Measurements from ENCODE around the gene EN2. TPM values are rescaled to one million over a fixed set of nuclear protein-coding genes. Genes with fewer than 3 reads are reported as not detected.

Gene EN2
- total RNA-seq, 1 experiment from 2014 or later = 1.5 TPM

- Histone ChIP-seq H3K4me3 (ENCODE audit: low read depth in 2 of 2, low read length in 2 of 2) (no peak overlapping the region), H3K27ac (ENCODE audit: low read length) (no peak overlapping the region), H3K4me1 (ENCODE audit: control insufficient read depth, insufficient read depth, low read length) (no peaks in the 10 kb centered on the region), H3K9me3 (ENCODE audit: control insufficient read depth, insufficient read depth, low read depth, low read length) (no peaks in the 10 kb centered on the region), H3K36me3 (ENCODE audit: control insufficient read depth, insufficient read depth, low read length) (no peaks in the 10 kb centered on the region), H3K27me3 (ENCODE audit: control insufficient read depth, insufficient read depth, low read length) (peaks cover 2% of the 10 kb centered on the region; the same call in 1 of the 2 replicates)
- ChIA-PET CTCF (no interaction called here), POLR2A (no interaction called here)
- DNase-seq (ENCODE audit: low read depth, low spot score) = no peak
- intact Hi-C loops (cut with micrococcal nuclease; ENCODE audit: unreplicated experiment) (no loop called here), in situ Hi-C loops (cut with HindIII; ENCODE audit: low pct_unique_long_range_greater_than_20kb, low sequenced_read_pairs) (no loop called here)
- no TSS peak for BruUV-seq (replicated peaks)
- ATAC-seq = no peak
- TF ChIP-seq, protein P1, sequence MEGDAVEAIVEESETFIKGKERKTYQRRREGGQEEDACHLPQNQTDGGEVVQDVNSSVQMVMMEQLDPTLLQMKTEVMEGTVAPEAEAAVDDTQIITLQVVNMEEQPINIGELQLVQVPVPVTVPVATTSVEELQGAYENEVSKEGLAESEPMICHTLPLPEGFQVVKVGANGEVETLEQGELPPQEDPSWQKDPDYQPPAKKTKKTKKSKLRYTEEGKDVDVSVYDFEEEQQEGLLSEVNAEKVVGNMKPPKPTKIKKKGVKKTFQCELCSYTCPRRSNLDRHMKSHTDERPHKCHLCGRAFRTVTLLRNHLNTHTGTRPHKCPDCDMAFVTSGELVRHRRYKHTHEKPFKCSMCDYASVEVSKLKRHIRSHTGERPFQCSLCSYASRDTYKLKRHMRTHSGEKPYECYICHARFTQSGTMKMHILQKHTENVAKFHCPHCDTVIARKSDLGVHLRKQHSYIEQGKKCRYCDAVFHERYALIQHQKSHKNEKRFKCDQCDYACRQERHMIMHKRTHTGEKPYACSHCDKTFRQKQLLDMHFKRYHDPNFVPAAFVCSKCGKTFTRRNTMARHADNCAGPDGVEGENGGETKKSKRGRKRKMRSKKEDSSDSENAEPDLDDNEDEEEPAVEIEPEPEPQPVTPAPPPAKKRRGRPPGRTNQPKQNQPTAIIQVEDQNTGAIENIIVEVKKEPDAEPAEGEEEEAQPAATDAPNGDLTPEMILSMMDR (IDR thresholded peaks at IDR 0.05) = no peak
- TF ChIP-seq REST (IDR thresholded peaks at IDR 0.05; ENCODE audit: insufficient read depth in 1 of 2, low read depth in 2 of 2, low read length in 1 of 2) (no peak), POLR2AphosphoS5 (IDR thresholded peaks at IDR 0.05; ENCODE audit: low read depth, low read length) (no peak), TCF7L2 (IDR thresholded peaks at IDR 0.05; ENCODE audit: low read depth, low read length) (no peak), SIN3A (IDR thresholded peaks at IDR 0.05; ENCODE audit: borderline replicate concordance, insufficient read depth, low read depth, low read length) (no peak)
Measured at GRCh38 chr7:155462163-155462735, 4.3 kb downstream of the EN2 start.

DNA sequence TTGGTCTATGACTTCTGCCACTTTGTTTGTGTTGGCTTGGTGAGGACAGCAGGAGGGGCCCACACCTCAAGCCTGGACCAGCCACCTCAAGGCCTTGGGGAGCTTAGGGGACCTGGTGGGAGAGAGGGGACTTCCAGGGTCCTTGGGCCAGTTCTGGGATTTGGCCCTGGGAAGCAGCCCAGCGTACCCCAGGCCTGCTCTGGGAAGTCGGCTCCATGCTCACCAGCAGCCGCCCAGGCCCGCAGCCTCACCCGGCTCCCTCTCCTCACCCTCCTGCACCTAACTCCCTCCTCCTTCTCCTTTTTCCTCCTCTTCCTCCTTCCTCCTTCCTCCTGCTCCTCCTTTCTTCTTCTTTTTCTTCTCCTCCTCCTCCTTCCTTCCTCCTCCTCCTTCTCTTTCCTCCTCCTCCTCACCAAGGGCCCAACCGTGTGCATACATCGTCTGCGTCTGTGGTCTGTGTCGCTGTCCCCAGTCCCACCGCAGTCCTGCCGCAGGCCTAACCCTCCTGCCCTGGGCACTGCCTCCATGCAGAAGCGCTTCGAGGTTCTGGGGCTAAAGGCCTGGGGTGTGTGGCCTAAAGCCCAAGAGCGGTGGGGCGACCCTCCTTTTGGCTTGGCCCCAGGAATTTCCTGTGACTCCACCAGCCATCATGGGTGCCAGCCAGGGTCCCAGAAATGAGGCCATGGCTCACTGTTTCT, 5.3 kb downstream of the EN2 start:
- DNase-seq (ENCODE audit: low read depth, low spot score) (no peak), ATAC-seq (no peak)
- no peaks in the 10 kb centered on the region for H3K36me3 ChIP-seq (ENCODE audit: control insufficient read depth, insufficient read depth, low read length)
- H3K4me3 ChIP-seq (ENCODE audit: low read depth in 2 of 2, low read length in 2 of 2) = no peak overlapping the region
- in situ Hi-C loops (cut with HindIII; ENCODE audit: low pct_unique_long_range_greater_than_20kb, low sequenced_read_pairs) (no loop called here), intact Hi-C loops (cut with micrococcal nuclease; ENCODE audit: unreplicated experiment) (no loop called here)
- no peaks in the 10 kb centered on the region; the same call in 1 of the 2 replicates for H3K4me1 ChIP-seq (ENCODE audit: control insufficient read depth, insufficient read depth, low read length)
- ChIA-PET POLR2A (no interaction called here), CTCF (no interaction called here)
- H3K27me3 ChIP-seq (ENCODE audit: control insufficient read depth, insufficient read depth, low read length) = peaks cover 2% of the 10 kb centered on the region; the same call in 1 of the 2 replicates
- TF ChIP-seq, protein P1 (IDR thresholded peaks at IDR 0.05) = no peak
- TF ChIP-seq POLR2AphosphoS5 (IDR thresholded peaks at IDR 0.05; ENCODE audit: low read depth, low read length) (no peak), SIN3A (IDR thresholded peaks at IDR 0.05; ENCODE audit: borderline replicate concordance, insufficient read depth, low read depth, low read length) (no peak), REST (IDR thresholded peaks at IDR 0.05; ENCODE audit: insufficient read depth in 1 of 2, low read depth in 2 of 2, low read length in 1 of 2) (no peak), TCF7L2 (IDR thresholded peaks at IDR 0.05; ENCODE audit: low read depth, low read length) (no peak)
- H3K9me3 ChIP-seq (ENCODE audit: control insufficient read depth, insufficient read depth, low read depth, low read length) = no peaks in the 10 kb centered on the region
- BruUV-seq (replicated peaks) = no TSS peak
- H3K27ac ChIP-seq (ENCODE audit: low read length) = no peak overlapping the region

Data from Panc1 (cell line).